SK-N-SH (cell line): ENCODE results near the gene CIC. TPM values are rescaled to one million over a fixed set of nuclear protein-coding genes. Genes with fewer than 3 reads are reported as not detected.

ENCODE experiments used
- CTCF ChIA-PET: fragments of 300-600, 350-600 bp; formaldehyde crosslinking; extraction: SDS; loops from one replicate; lab custom pipeline; 2021; lab: Yijun Ruan, JAX
- POLR2A ChIA-PET: fragments of 350-600 bp; sonication (Branson Sonifier 250); formaldehyde crosslinking; extraction: SDS; loops from one replicate; lab custom pipeline; 2020; ENCODE audit warnings: antibody characterized with exemption, inconsistent platforms; lab: Yijun Ruan, JAX
- DNase-seq: peaks from one replicate; pipeline ENCODE4 v3.0.0; 2012
- H2AFZ ChIP-seq: fragments of 200-600 bp; sonication (generic); 2 replicates; pipeline ENCODE4 v1.8.1; 2016; ENCODE audit warnings: antibody characterized with exemption, mild to moderate bottlenecking, low read depth
- H3F3A ChIP-seq: fragments of 200-600 bp; sonication (generic); replicated peaks from 2 replicates; pipeline ENCODE3; 2016; ENCODE audit warnings: antibody characterized with exemption, mild to moderate bottlenecking; ENCODE audit not compliant: insufficient read depth
- H3K27ac ChIP-seq, 2 experiments: fragments of 200-500 bp in 1 of 2; fragments of 200-600 bp in 1 of 2; sonication (Bioruptor generic) in 1 of 2; sonication (generic), shearing (Covaris generic) in 1 of 2; 2 replicates each; pipeline versions ENCODE4 v1.5.1 to v1.6.1; 2014 to 2016; ENCODE audit warnings: low read depth in 2 of 2, inconsistent platforms in 1 of 2, low read length in 1 of 2, mild to moderate bottlenecking in 1 of 2, mixed read lengths in 1 of 2
- H3K27me3 ChIP-seq: fragments of 200-600 bp; sonication (generic), shearing (Covaris generic); 2 replicates; pipeline ENCODE4 v1.6.1; 2016; ENCODE audit warnings: mixed run types; ENCODE audit not compliant: insufficient read depth
- H3K36me3 ChIP-seq, 2 experiments: fragments of 200-500 bp in 1 of 2; fragments of 200-600 bp in 1 of 2; sonication (Bioruptor generic) in 1 of 2; sonication (generic) in 1 of 2; replicated peaks in 1 of 2; 2 replicates each; pipeline versions ENCODE3 to v1.5.1; 2014 to 2016; ENCODE audit warnings: low read length in 1 of 2, mild to moderate bottlenecking in 1 of 2; ENCODE audit not compliant: insufficient read depth in 2 of 2, control insufficient read depth in 1 of 2
- H3K4me1 ChIP-seq, 2 experiments: fragments of 200-500 bp in 1 of 2; fragments of 200-600 bp in 1 of 2; sonication (Bioruptor generic) in 1 of 2; sonication (generic), shearing (Covaris generic) in 1 of 2; 2 replicates each; pipeline versions ENCODE4 v1.5.1 to v1.6.1; 2014 to 2016; ENCODE audit warnings: low read depth in 1 of 2, low read length in 1 of 2, mixed run types in 1 of 2; ENCODE audit not compliant: insufficient read depth in 2 of 2, control insufficient read depth in 1 of 2
- H3K4me2 ChIP-seq: fragments of 200-600 bp; sonication (generic), shearing (Covaris generic); 2 replicates; pipeline ENCODE4 v1.6.1; 2017; ENCODE audit warnings: mixed run types
- H3K4me3 ChIP-seq, 2 experiments: fragments of 200-500 bp in 1 of 2; fragments of 200-600 bp in 1 of 2; sonication (Bioruptor generic) in 1 of 2; sonication (generic), shearing (Covaris generic) in 1 of 2; 2 replicates each; pipeline versions ENCODE4 v1.5.1 to v1.8.1; 2014 to 2016; ENCODE audit warnings: low read depth in 2 of 2, inconsistent platforms in 1 of 2, low read length in 1 of 2, mild to moderate bottlenecking in 1 of 2, mixed read lengths in 1 of 2, moderate library complexity in 1 of 2
- H3K79me2 ChIP-seq: fragments of 200-600 bp; sonication (generic); 2 replicates; pipeline ENCODE4 v1.8.1; 2017; ENCODE audit warnings: mild to moderate bottlenecking; ENCODE audit not compliant: insufficient read depth
- H3K9ac ChIP-seq: fragments of 200-600 bp; sonication (generic); 2 replicates; pipeline ENCODE4 v1.6.1; 2017; ENCODE audit warnings: mixed run types
- H3K9me2 ChIP-seq: fragments of 200-600 bp; sonication (generic); 2 replicates; pipeline ENCODE4 v1.6.1; 2017; ENCODE audit warnings: mixed run types
- H3K9me3 ChIP-seq: fragments of 200-600 bp; sonication (generic); 2 replicates; pipeline ENCODE4 v1.6.1; 2017; ENCODE audit warnings: mixed run types, mild to moderate bottlenecking, moderate library complexity
- H4K20me1 ChIP-seq: fragments of 200-600 bp; sonication (generic); 2 replicates; pipeline ENCODE4 v1.6.1; 2017; ENCODE audit warnings: mild to moderate bottlenecking, mixed run types; ENCODE audit not compliant: insufficient read depth
- CHD2 ChIP-seq: fragments of 150-350 bp; IDR thresholded peaks from 2 replicates; pipeline ENCODE4 v1.6.1; 2018; ENCODE audit warnings: low read length; ENCODE audit not compliant: partially characterized antibody
- ELF1 ChIP-seq: IDR thresholded peaks from 2 replicates; pipeline ENCODE4 v1.4.0; 2012
- JUND ChIP-seq: IDR thresholded peaks from 2 replicates; pipeline ENCODE4 v1.4.0; 2012
- MEF2A ChIP-seq: IDR thresholded peaks from 2 replicates; pipeline ENCODE4 v1.4.0; 2012; ENCODE audit warnings: low read depth, borderline replicate concordance
- MXI1 ChIP-seq: IDR thresholded peaks from 2 replicates; pipeline ENCODE4 v1.6.1; 2012; ENCODE audit warnings: mild to moderate bottlenecking, low read depth, low read length, improper control_type of control experiment
- NFIC ChIP-seq: IDR thresholded peaks from 2 replicates; pipeline ENCODE4 v1.4.0; 2012; ENCODE audit warnings: borderline replicate concordance
- POLR2AphosphoS5 ChIP-seq: IDR thresholded peaks from 2 replicates; pipeline ENCODE4 v1.6.1; 2012; ENCODE audit warnings: low read depth, low read length
- USF1 ChIP-seq: IDR thresholded peaks from 2 replicates; pipeline ENCODE4 v1.4.0; 2012; ENCODE audit warnings: low read depth, borderline replicate concordance
- YY1 ChIP-seq: IDR thresholded peaks from 2 replicates; pipeline ENCODE4 v1.4.0; 2012; ENCODE audit warnings: low read depth, mild to moderate bottlenecking
- WGBS: methylation state at CpG from one replicate; pipeline ENCODE4 v1.1.6; 2017; ENCODE audit warnings: low lambda C conversion rate; 5-methylcytosine and 5-hydroxymethylcytosine counted together
- polyA plus RNA-seq, 3 experiments: library from polyadenylated mRNA; depleted of rRNA; stranded (reverse); fragments of >200 nt; gene quantifications; 2 replicates each; pipeline ENCODE4 v1.2.3, GENCODE V29; 2012
- TF ChIP-seq, protein P1 (sequence below): IDR thresholded peaks from 2 replicates; pipeline ENCODE4 v1.4.0; 2012; ENCODE audit warnings: low read depth

CIC gene
- polyA plus RNA-seq, 1 of the 3 experiments (the other 2 are of a cell fraction) = 16.9 TPM

DNA sequence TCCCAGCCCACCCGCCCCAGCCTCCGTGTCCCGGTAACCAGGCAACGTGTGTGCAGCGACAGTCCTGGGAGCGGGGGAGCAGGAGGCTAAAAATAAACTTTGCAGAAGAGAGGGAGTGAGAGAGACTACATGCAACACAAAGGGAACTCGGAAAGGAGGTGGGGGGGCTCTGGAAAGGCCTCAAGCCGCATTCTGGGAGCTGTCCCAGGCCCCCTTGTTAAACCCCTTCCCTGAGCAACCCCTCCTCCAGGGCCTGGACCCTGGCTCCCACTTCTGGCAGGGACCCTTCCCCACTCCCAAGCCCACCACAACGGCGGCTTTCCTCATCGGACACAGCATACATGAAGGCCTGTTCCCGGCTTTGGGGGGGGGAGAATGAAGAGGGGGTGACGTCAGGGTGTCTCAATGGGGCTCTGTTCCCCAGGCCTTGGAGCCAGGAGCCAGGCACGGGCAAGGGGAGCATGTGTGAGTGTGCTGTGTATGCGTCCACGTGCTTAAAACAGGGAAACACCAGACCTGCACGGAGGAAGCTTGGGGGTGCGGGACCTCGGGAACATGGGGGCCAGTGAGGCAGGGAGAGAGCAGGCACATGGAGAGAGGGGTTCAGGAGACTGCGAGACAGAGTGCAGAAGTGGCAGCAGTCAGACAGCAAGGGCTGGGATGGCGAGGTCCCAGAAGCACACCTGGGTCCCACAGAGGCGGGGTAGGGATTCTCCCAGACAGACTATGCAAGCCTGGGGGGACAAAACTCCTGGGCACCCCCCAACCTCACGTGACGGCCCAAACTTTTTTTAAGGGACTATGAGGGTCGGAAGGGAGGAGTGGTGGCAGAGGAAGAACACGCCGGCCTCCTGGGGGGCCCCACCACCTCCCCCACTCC is 16.4 kb upstream of the CIC start:
- peaks cover 79% of the 10 kb centered on the region for H3K79me2 ChIP-seq
- peak overlapping the region; percentile 98 for H3K4me2 ChIP-seq
- H3F3A ChIP-seq = peaks cover 35% of the 10 kb centered on the region
- no peaks in the 10 kb centered on the region for H3K9me3 ChIP-seq
- peak; percentile 53 for DNase-seq
- H3K27ac ChIP-seq = peak overlapping the region; percentile 83 to 88
- WGBS = 8% methylated on average over 25 of the region's 27 CpGs
- peaks cover 50% of the 10 kb centered on the region for H4K20me1 ChIP-seq
- H3K4me1 ChIP-seq = peaks cover 17 to 33% of the 10 kb centered on the region in 2 experiments
- no peaks in the 10 kb centered on the region for H3K27me3 ChIP-seq
- ChIA-PET CTCF (interaction anchor here (0.9 to 14.8 kb wide), 5 partner anchors 10 to 120 kb away, joined by 3 to 205 read pairs (median 4); partner anchors contain the start of gene POU2F2), POLR2A (no interaction called here)
- H2AFZ ChIP-seq = no peak overlapping the region
- no peak for TF ChIP-seq ELF1
- TF ChIP-seq, protein P1, sequence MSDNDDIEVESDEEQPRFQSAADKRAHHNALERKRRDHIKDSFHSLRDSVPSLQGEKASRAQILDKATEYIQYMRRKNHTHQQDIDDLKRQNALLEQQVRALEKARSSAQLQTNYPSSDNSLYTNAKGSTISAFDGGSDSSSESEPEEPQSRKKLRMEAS = peak; percentile 78
- TF ChIP-seq MXI1 = peak; percentile 70; the same call in 1 of the 2 replicates
- TF ChIP-seq MEF2A = 0 out of 2 replicates have a peak, but pooled peaks have one; percentile 39
- H3K4me3 ChIP-seq = peak overlapping the region; percentile 76 to 89
- H3K9me2 ChIP-seq = no peaks in the 10 kb centered on the region
- peaks cover 10 to 16% of the 10 kb centered on the region in 2 experiments for H3K36me3 ChIP-seq
- H3K9ac ChIP-seq = peak overlapping the region; percentile 90

DNA sequence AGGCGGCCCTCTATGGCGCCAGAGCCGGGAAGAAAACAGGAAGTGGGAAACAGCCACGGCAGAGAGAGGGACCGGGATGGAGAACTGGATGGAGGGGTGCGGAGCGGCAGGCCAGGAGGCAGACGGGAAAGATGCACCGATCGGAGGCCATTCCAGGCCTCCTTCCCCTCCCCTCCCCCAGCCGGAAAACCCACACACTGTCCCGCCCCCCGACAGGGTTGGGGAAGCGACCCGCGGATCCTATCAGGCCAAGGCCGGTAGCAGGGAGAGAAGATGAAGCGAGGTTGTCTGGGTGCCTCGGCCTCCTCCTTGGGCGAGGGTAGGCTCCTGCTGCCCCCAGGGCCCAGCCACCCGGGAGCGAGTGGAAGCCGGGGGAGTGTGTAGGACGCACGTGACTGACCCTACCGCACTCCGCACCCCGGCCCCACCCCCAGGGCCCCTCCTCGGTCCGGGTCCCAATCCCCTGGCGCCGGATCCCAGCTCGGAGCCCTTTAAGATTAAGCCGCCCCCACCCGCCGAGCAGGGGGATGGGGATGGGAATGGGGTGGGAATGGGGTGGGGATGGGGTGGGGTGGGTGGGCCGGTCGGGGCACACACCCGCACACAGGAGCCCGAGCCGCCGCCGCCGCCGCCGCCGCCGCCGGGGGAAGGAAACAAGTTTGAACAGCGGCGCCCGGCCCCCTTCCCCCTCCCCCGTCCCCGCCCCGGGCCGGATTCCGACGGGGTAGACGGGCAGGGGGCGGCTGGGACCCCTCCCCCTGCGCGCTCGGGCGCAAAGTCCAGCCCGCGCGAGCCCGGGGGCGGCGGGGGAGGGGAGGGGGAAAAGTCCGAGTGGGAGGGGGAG is 15.6 kb upstream of the CIC start:
- POLR2A ChIA-PET = no interaction called here
- H3F3A ChIP-seq = peaks cover 31% of the 10 kb centered on the region
- WGBS = 2% methylated on average over 26 of the region's 71 CpGs
- peak; percentile 83 for DNase-seq
- H3K9me2 ChIP-seq = no peaks in the 10 kb centered on the region
- no peaks in the 10 kb centered on the region for H3K9me3 ChIP-seq
- H3K4me3 ChIP-seq = peak overlapping the region; percentile 89 to 96
- H3K4me2 ChIP-seq = peak overlapping the region; percentile 98
- TF ChIP-seq YY1 (0 out of 2 replicates have a peak, but pooled peaks have one; percentile 16), CHD2 (peak; percentile 9), MXI1 (peak; percentile 44; the same call in 1 of the 2 replicates), USF1 (peak; percentile 66; the same call in 1 of the 2 replicates), POLR2AphosphoS5 (0 out of 2 replicates have a peak, but pooled peaks have one; percentile 35), ELF1 (peak; percentile 43; the same call in 1 of the 2 replicates), JUND (no peak), NFIC (no peak)
- TF ChIP-seq, protein P1 = no peak
- H3K9ac ChIP-seq = peak overlapping the region; percentile 99
- peaks cover 71% of the 10 kb centered on the region for H3K79me2 ChIP-seq
- H2AFZ ChIP-seq = no peak overlapping the region
- H3K27me3 ChIP-seq = no peaks in the 10 kb centered on the region
- peaks cover 17 to 33% of the 10 kb centered on the region in 2 experiments for H3K4me1 ChIP-seq
- peaks cover 47% of the 10 kb centered on the region for H4K20me1 ChIP-seq
- peaks cover 7 to 16% of the 10 kb centered on the region in 2 experiments for H3K36me3 ChIP-seq
- H3K27ac ChIP-seq = peak overlapping the region; percentile 89 to 90
- CTCF ChIA-PET = interaction anchor here (0.9 to 14.8 kb wide), 2 partner anchors 26 to 121 kb away, joined by 3 to 205 read pairs; partner anchors contain the start of gene POU2F2
